MG63 (cell line): ENCODE data around the gene LPAR5. TPM values are rescaled to one million over a fixed set of nuclear protein-coding genes. Genes with fewer than 3 reads are reported as not detected.
"Not testable (repeated sequence)": the region's sequence is repeated elsewhere in the genome, so short reads cannot be mapped to it uniquely, and the experiment has no call there.

Source experiments
- DNase-seq: peaks from one replicate; pipeline ENCODE4 v3.0.0-alpha.2; 2020
- H3K27me3 ChIP-seq: fragments of 250-450 bp; sonication (Bioruptor Pico); 2 replicates; pipeline ENCODE4 v1.5.1; 2020; ENCODE audit warnings: mild to moderate bottlenecking, moderate library complexity
- H3K36me3 ChIP-seq: fragments of 250-450 bp; sonication (Bioruptor Pico); 2 replicates; pipeline ENCODE4 v1.5.1; 2020; ENCODE audit warnings: mild to moderate bottlenecking, moderate library complexity
- H3K4me3 ChIP-seq: fragments of 250-450 bp; sonication (Bioruptor Pico); 2 replicates; pipeline ENCODE4 v1.5.1; 2020; ENCODE audit warnings: mild to moderate bottlenecking, moderate library complexity
- H3K9me3 ChIP-seq: fragments of 250-450 bp; sonication (Bioruptor Pico); 2 replicates; pipeline ENCODE4 v1.5.1; 2020; ENCODE audit warnings: mild to moderate bottlenecking, moderate library complexity
- total RNA-seq: library from RNA; depleted of rRNA; stranded (reverse); fragments of >200 nt; shearing (Covaris generic); gene quantifications from 2 replicates; pipeline ENCODE4 v1.2.3, GENCODE V29; 2014; ENCODE audit warnings: low replicate concordance

The LPAR5 gene
- total RNA-seq, 1 experiment from 2014 or later, result 0.03 TPM

DNA sequence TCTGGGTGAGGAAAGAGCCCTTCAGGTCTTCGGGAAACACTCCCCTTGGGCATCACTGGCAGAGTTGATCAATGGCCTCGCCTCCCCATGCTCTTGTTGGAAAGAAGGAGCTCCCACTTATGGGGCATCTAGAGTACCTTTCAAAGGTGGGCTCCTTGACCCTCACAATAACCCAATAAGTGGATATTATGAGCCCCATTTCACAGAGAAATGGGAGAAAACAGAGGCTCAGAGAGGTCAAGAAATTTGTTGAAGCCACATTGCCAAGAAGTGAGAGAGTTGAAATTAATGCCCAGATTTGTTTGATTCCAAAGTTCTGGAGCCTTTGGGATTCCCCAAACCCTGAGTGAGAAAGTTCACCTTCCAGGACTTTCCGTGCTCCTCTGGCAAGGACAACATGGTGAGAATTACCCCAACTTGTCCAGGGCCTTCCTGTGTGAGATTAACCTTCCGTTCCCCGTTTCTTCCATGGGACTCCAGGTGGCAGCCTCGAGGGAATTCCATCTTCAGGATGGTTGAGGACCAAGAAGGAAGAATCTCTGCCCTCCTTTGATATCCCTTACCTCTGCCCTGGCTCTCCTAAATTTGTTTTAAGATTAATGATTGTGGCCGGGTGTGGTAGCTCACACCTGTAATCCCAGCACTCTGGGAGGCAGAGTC is 21.1 kb downstream of the LPAR5 start:
- no peak for DNase-seq
- no peaks in the 10 kb centered on the region for H3K36me3 ChIP-seq
- 0 out of 2 replicates have a peak overlapping the region, but pooled peaks have one; percentile 20 for H3K4me3 ChIP-seq
- H3K9me3 ChIP-seq, result no peaks in the 10 kb centered on the region
- H3K27me3 ChIP-seq, result no peaks in the 10 kb centered on the region

DNA sequence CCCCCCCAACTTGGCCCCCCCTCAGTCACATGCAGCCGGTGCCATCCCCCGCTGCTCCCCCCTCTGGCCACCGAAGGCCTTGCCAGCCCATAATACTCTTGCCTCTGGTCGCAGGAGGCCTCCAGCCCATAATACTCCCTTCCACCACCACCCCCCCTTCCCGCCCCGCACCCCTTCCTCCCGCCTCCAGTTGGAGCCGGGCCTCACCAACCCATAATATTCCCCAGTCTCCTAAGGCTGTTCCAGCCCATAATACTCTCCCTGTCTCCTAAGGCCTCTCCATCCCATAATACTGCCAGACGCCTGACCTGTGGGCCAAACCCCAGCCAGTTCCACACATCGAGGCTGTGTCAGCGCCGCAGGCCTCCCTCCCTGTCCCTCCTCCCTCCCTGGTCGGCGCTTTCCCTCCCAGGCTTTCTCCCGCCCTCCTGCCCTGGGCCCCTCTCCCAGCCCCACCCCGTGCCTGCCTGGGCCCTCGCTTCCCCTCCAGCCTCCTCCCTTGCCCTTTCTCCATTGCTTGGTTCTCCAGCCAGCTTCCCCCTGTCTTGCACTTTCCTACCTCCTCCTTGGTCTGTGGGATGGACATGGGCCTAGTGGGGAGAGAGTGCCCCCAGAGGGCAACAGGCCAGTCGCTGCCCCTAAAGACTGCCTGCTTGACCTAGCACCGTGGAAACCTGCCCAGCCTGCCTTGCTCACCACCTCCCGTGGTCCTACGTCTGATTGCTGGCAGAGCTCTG is 21.8 kb downstream of the LPAR5 start:
- Histone ChIP-seq H3K9me3 (no peaks in the 10 kb centered on the region; the same call in 1 of the 2 replicates), H3K27me3 (no peaks in the 10 kb centered on the region), H3K4me3 (0 out of 2 replicates have a peak overlapping the region, but pooled peaks have one; percentile 20), H3K36me3 (no peaks in the 10 kb centered on the region)
- peak; percentile 98 for DNase-seq

DNA sequence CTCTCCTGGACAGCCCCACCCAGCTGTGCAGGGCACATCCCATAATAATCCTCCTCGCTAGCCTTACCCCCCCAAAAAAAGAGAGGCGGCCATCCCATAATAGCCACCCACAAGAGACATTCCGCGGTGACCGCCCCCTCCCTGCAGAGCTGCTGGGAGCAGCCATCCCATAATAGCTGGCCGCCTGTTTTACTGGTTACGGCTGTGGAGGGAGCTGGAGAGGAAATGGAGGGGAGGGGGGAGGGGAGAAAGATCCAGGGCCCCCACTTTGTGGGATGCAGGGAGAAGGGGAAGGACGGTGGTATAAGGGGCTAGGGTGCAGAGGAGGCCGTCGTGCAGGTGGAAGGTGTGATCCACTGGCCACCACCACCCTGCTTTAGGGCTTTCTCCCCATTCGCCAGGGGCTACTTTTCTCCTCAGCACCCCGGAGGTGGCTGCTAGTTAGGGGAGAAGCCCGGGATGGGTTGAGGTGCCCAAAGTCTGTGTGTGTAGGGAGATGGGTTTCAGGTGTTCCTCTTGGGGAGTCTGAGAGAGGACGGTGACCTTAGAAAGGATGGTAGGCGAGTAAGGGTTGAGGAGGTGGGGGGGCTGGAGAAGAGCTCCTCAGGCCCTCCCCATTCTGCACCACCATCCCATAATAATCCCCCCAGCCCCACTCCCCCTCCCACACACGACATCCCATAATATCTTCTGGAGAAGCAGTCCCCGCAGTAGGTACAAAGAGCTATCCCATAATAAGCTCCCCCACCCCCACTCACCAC is 22.6 kb downstream of the LPAR5 start:
- Histone ChIP-seq H3K4me3 (peak overlapping the region; percentile 28), H3K27me3 (no peaks in the 10 kb centered on the region), H3K9me3 (no peaks in the 10 kb centered on the region; the same call in 1 of the 2 replicates), H3K36me3 (no peaks in the 10 kb centered on the region)
- peak; percentile 88 for DNase-seq

DNA sequence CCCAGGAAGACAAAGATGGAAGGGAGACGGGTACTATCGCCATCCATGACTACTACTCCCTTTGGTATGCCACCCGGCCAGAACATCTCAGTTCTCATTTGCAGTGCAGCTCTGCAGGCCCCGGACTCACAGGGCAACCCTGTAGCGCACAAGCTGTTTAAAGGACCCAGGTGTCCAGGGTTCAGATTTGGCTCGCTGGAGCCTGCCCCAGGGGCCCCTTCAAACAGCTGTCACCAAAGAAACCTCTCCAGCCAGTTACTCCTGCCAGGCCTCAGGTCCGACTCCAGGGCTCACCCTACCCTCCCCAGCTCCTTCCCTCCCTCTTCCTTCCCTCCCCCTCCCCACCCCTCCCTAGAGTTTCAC is 23.1 kb downstream of the LPAR5 start:
- no peak for DNase-seq
- no peaks in the 10 kb centered on the region; the same call in 1 of the 2 replicates for H3K9me3 ChIP-seq
- H3K4me3 ChIP-seq, result no peak overlapping the region
- H3K27me3 ChIP-seq, result no peaks in the 10 kb centered on the region
- H3K36me3 ChIP-seq, result no peaks in the 10 kb centered on the region

DNA sequence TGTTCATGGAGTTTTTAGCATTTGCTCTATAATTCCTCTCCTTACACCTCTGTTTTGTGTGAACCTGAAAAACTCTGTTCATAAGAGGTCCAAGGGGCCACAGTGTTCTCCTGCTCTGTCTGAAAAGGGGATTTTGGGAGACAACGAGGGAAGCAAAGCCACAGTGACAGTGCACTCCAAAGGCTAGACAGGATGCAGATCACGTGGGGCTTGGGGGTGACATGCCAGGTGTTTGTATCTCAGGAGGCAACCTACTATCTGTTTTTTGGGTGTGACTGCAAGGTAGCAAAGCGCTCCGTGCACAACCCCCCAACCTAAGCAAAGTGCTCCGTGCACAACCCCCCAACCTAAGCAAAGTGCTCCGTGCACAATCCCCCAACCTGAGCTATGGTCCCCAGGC is 23.5 kb downstream of the LPAR5 start:
- Histone ChIP-seq H3K9me3 (no peaks in the 10 kb centered on the region; the same call in 1 of the 2 replicates), H3K36me3 (no peaks in the 10 kb centered on the region)
- no peak for DNase-seq

DNA sequence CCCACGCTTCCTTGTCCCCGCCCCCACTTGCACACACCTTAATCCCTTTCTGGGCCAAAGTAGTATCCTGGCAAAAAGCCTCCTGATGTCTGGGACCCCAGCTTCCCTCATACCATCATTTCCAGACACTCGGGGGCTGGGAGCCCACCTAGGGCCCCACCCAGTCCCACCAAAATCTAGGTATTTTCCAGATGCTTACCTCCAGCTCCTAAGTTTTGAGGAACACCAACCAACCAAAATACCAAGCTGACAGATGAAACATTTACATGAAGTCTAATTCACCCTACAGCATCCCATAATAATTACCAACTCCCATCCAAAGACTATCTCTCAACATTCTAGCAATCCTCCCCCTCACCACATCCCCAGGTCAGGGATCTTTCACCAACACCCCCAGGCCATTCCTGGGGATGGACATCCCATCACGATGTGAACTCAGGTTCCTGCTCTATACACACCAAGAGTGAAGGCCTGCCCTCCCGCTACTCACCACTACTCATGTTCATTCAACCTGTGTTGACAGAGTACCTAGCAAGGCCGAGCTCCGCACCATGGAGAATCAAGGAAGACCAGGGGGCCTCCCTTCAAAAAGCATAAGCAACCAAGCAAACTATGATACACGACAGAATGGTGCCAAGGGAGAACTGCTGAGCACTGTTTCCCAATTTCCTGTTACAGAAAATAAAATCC is 27.0 kb downstream of the LPAR5 start:
- Histone ChIP-seq H3K9me3 (no peaks in the 10 kb centered on the region; the same call in 1 of the 2 replicates), H3K27me3 (no peaks in the 10 kb centered on the region), H3K4me3 (no peak overlapping the region), H3K36me3 (peaks cover 25% of the 10 kb centered on the region)
- DNase-seq, result no peak

More for the DNA sequence above, 23.5 kb downstream of the LPAR5 start:
- H3K27me3 ChIP-seq, result no peaks in the 10 kb centered on the region
- no peak overlapping the region for H3K4me3 ChIP-seq

DNA sequence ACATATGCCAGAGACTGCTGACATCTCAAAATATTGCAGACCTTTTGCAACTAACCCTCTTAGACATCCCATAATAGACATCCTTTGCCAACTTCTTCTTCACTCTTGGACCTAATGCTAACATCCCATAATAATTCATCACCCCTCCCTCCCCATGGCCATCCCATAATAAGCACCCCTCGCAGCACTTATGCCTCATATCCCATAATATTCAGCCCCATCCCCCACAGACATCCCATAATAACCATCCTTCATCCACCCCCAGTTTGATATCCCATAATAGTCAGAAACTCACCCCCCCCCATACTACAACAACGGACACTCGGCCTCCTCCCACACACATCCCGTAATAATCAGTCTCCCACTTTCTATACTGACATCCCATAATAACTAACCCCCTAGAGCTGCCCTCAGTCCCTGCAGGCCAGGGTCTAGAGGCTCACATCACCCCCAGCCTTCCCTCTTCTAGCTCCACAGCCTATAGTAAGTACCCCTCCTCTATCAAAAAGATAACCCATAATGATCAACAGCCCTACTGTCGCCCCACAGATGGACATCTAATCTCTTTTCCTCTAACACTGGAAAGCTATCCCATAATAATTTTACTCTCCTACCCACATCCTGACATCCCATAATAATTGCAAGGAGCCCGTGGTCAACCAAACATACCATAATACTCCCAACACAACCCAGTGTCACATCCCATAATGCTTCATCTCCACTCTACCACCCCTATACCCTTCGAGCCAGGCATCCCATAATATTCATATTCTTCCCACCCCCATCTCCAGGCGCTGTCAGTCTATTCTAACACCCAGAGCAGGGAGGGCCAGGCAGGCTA is 27.8 kb downstream of the LPAR5 start:
- no peaks in the 10 kb centered on the region for H3K27me3 ChIP-seq
- H3K9me3 ChIP-seq, result no peaks in the 10 kb centered on the region; the same call in 1 of the 2 replicates
- DNase-seq, result peak; percentile 47
- peaks cover 30% of the 10 kb centered on the region for H3K36me3 ChIP-seq
- peak overlapping the region; percentile 18; the same call in 1 of the 2 replicates for H3K4me3 ChIP-seq

DNA sequence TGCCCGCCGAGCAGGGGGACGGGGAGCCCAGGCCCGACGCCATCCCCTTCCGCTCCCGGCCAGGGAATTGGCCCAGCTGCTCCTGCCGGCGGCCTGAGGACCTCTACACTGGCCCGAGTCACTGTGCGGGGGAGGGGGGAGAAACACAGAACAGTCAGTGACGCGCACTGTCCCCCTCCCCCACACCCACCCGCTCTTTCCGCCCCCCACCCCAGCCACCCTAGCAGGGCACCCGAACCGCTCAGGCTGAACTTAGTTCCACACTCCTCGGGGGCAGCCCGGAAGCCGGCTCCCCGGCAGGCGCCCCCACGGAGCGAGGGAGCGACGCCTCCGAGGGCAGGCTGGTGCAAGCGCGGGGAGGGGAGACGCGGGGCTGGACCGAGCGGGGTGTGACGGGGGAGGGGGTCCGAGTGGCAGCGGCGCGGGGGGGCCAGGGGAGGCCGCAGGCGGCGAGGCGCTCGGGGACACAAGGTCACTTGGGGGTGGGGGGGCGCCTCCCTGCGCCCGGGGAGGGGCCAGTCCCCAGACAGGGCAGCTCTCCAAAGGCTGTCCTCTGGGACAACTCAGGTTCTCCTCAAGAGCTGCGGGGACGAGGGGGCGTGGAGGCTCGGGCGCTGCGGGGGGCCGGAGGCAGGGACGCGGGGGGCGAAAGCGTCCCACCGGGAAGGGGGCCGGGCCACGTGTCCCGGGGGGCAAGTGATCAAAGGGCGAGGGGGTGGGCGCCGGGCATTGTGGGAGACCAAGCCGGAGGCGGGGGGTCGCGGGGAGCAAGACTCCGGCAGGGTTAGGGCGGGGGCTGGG is 29.2 kb downstream of the LPAR5 start:
- DNase-seq, result peak; percentile 73
- H3K36me3 ChIP-seq, result peaks cover 45% of the 10 kb centered on the region

DNA sequence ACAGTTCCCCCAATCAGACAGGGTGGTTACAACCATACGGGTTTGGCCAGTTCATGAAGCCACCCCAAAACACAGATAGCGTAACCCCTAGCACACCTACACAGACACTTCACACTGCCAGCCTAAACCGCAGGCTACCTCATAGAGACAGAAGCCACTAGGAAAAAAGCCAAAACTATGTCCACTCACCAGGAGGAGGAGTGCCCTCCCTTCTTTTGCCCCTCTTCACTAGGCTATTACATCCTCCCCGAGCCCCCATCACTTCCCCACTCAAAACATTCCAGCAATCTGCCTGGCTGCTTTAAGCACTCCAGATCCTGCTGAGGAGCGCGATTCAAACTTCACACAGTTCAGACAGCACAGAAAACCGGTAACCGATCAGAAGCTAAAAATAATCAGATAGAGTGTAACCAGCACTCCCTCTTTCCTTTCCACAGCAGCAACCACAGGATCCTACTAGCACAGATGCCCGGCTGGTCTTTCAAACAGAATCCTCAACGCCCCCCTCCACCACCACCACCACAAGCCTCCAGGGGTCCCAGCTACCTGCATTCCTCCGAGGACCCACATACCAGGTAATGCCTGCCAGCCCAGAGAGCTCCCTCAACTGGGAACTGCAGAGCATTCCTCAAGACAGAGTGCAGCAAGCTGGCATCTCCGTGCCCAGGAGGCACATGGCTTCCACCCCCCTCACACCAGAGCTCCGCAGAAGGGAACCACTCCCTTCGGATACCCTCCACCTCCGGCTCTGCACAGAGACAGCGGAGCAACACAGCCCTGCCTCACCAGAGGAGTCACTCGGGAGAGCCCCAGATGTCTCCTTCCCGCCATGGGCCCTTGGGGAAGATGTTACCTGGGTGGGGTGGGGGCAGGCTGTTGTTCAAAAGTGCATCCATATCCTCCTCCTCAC is 30.1 kb downstream of the LPAR5 start:
- H3K36me3 ChIP-seq, result peaks cover 53% of the 10 kb centered on the region
- peak overlapping the region; percentile 76 for H3K4me3 ChIP-seq
- no peaks in the 10 kb centered on the region; the same call in 1 of the 2 replicates for H3K9me3 ChIP-seq
- DNase-seq, result peak; percentile 23
- no peaks in the 10 kb centered on the region for H3K27me3 ChIP-seq

More for the DNA sequence above, 29.2 kb downstream of the LPAR5 start:
- H3K4me3 ChIP-seq, result peak overlapping the region; percentile 76
- no peaks in the 10 kb centered on the region for H3K27me3 ChIP-seq
- H3K9me3 ChIP-seq, result no peaks in the 10 kb centered on the region; the same call in 1 of the 2 replicates

DNA sequence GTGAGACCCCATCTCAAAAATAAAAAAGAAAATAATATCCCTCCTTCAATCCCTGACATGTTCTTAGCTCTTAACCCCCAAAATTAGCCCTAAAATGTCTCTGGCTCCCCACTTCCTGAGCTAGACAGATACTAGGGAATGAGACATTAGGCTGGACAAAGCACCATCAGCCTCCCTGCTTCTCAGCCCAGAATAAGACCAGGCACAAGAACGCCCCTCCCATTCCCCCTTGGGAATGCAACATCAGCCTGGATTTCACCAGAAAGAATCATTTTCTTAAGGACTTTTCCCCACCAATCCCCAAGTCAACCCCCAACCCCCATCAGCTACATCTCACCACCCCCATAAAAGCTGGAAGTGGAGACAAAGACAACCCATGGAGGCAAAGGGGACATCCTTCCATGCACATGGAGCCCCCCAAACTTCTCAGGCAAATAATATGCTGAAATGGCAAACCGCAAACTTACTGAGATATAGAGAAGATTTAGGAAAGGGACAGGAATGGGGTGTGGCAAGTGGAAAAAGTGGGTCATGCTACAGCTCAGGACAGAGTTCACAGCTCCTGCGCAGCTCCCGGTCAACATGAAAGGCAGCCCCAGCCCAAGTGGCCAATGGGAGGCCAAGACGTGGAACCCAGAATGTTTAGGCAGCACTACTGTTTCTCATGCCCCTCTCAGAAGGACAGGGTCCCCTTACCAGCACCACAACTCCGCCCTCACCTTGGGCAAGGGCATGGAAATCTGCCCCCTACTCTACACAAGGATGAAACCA is 31.3 kb downstream of the LPAR5 start:
- peak overlapping the region; percentile 76 for H3K4me3 ChIP-seq
- H3K27me3 ChIP-seq, result no peaks in the 10 kb centered on the region
- H3K9me3 ChIP-seq, result no peaks in the 10 kb centered on the region; the same call in 1 of the 2 replicates
- H3K36me3 ChIP-seq, result peaks cover 66% of the 10 kb centered on the region
- DNase-seq, result peak; percentile 13

DNA sequence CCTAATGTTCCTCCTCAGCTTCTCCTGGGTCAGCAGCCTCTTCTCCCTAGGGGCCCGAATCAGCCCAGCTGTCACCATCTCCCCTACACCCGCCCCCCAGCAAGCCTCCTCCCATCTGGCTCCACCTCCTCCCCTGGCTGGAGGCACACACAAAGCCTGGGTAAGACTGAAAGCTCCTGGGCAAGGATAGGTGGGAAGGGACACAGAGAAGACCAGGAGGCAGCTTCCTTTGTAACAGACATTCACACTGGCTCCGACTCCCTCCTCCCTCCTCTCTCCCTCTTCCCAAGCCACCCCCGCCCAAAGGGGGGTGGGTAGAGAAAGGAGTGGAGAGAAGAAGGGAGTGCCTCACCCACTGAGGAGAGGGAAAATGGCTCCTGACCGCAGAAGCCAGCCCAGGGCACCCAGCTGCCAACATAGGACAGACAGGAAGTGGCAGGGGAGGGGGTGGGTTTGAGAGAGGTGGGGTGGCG is 32.6 kb downstream of the LPAR5 start:
- Histone ChIP-seq H3K9me3 (no peaks in the 10 kb centered on the region), H3K36me3 (peaks cover 75% of the 10 kb centered on the region), H3K27me3 (no peaks in the 10 kb centered on the region), H3K4me3 (no peak overlapping the region)
- peak; percentile 40 for DNase-seq

DNA sequence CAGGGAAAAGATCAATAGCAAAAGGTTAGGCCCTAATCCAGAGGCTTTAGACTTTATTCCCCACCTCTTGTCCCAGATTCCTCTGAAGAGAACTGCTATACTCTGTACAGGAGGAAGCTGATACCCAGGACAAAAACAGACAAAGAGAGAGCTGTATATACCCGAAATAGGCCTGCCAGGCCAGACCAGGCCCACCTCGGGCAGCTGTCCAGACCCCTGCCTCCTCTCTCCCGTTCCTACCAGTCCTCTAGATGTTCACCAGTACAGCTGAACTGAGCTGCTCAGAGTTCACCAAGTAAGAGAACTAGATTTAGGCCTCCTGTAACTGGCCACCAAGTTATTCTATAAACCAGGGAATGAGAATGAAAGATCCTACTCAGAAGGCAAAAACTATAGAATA is 33.2 kb downstream of the LPAR5 start:
- Histone ChIP-seq H3K4me3 (no peak overlapping the region), H3K9me3 (no peaks in the 10 kb centered on the region), H3K36me3 (peaks cover 81% of the 10 kb centered on the region), H3K27me3 (no peaks in the 10 kb centered on the region)
- no peak for DNase-seq

DNA sequence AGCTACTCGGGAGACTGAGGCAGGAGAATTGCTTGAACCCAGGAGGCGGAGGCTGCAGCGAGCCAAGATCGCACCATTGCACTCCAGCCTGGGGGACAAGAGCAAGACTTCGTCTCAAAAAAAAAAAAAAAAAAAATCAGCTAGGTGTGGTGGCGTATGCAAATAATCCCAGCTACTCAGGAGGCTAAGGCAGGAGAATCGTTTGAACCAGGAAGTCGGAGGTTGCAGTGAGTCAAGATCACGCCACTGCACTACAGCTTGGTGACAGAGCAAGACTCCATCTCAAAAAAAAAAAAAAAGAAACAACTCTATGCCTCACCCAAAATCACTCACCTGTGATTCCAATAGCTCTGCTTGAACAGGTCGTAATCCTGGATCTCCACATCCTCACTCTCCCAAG is 40.1 kb downstream of the LPAR5 start:
- not testable (repeated sequence) for H3K27me3 ChIP-seq, H3K4me3 ChIP-seq, H3K9me3 ChIP-seq, DNase-seq
- peaks cover 90% of the 10 kb centered on the region for H3K36me3 ChIP-seq
